Retina (tissue), 1 donor: Measurements from ENCODE around the gene C1QL4.
A peak's percentile ranks its signal among the peaks of the same experiment; 100 is the strongest.
"Not testable (repeated sequence)": the region's sequence is repeated elsewhere in the genome, so short reads cannot be mapped to it uniquely, and the experiment has no call there.

ENCODE experiments used
- DNase-seq: peaks from one replicate; pipeline ENCODE4 v3.0.0-alpha.2; 2016

C1QL4 gene

GRCh38 chr12:49332891-49333371 lies 4.1 kb downstream of the C1QL4 start:
- peak; percentile 33 for DNase-seq

DNA sequence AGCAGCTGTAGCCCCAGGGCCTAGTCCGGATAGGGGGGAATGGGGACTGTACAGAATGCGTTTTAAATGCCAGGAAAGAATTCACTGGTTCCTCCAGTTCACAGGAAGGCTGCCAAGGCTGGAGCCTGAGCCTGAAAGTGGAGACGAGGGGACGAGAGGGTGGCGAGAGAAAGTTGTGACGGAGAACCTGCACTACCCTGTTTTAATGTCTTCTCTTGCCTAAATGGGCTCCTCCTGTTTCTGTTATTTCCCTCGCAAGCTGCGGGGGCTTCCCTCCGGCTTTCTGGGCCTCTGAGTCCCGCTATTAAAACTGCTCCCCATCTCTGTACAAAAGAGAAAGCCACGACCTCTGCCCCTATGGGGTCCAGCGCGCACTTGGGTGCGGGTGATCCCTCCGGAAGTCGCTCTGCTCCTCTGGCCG lies 4.5 kb downstream of the C1QL4 start:
- peak; percentile 34 for DNase-seq

GRCh38 chr12:49331380-49332222 lies 5.4 kb downstream of the C1QL4 start:
- DNase-seq, result peak; percentile 76

DNA sequence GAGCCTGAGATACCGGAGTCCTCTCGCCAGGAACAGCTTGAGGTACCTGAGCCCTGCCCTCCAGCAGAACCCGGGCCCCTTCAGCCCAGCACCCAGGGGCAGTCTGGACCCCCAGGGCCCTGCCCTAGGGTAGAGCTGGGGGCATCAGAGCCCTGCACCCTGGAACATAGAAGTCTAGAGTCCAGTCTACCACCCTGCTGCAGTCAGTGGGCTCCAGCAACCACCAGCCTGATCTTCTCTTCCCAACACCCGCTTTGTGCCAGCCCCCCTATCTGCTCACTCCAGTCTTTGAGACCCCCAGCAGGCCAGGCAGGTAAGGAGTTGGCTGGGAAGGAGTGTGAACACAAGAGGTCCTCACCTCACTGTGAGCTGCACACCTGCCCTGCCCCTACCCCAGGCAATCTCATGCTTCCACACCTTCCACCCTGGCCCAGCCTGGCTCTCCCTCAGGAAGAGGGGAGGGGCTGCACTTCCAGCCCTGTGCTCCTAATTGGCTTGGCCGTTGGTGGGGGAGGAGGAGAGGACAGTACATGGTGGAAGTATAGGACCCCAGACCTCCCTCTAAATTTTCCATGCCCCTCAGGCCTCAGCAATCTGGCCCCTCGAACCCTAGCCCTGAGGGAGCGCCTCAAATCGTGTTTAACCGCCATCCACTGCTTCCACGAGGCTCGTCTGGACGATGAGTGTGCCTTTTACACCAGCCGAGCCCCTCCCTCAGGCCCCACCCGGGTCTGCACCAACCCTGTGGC lies 6.2 kb downstream of the C1QL4 start:
- no peak for DNase-seq

DNA sequence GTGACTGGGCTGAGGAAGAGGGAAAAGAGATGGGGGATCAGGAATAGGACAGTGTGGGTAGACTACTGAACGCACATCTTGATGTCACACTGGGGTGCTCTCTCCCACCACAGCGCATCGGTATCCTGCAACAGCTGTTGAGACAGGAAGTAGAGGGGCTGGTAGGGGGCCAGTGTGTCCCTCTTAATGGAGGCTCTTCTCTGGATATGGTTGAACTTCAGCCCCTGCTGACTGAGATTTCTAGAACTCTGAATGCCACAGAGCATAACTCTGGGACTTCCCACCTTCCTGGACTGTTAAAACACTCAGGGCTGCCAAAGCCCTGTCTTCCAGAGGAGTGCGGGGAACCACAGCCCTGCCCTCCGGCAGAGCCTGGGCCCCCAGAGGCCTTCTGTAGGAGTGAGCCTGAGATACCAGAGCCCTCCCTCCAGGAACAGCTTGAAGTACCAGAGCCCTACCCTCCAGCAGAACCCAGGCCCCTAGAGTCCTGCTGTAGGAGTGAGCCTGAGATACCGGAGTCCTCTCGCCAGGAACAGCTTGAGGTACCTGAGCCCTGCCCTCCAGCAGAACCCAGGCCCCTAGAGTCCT lies 6.9 kb downstream of the C1QL4 start:
- no peak for DNase-seq

GRCh38 chr12:49328816-49329215 lies 8.2 kb downstream of the C1QL4 start:
- no peak for DNase-seq

GRCh38 chr12:49327887-49328286 lies 9.1 kb downstream of the C1QL4 start:
- no peak for DNase-seq

GRCh38 chr12:49327368-49327767 lies 9.6 kb downstream of the C1QL4 start:
- DNase-seq, result no peak

DNA sequence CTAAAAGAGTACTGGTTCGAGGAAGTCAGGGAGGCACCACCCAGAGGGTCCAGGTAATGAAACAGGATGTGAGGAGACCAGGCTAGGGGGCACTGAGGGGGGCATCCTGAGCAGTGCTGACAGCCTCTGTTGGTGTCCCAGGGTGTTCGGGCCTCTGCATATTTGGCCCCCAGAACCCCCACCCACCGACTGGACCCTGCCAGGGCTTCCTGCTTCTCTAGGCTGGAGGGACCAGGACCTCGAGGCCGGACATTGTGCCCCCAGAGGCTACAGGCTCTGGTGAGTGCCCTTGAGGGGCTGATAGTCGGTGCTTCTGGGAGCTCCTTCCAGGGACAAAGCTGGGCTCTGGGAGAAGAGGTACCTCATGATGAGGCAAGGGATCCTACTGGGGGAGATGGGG lies 11.4 kb downstream of the C1QL4 start:
- DNase-seq, result no peak

- DNase-seq, result no peak
Observed at GRCh38 chr12:49323524-49324097, 13.4 kb downstream of the C1QL4 start.

- peak; percentile 97 for DNase-seq
Observed at GRCh38 chr12:49322708-49323523, 14.1 kb downstream of the C1QL4 start, which contains the start of gene TROAP. Gene TROAP (plus strand): TSS chr12:49323255. CDS start chr12:49323609, 354 bp downstream.

DNA sequence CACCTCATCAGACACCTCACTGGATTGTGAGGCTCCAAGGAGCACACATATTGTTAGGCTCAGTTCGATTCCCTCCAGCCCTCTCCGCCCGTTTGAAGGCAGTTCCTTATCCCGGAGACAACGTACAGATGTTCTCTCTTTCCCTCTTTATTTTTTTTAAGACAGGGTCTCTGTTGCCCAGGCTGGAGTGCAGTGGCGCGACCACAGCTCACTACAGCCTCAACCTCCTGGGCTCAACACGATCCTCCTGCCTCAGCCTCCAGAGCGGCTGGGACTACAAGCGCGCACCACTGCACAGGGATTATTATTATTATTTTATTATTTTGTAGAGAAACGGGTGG lies 14.7 kb downstream of the C1QL4 start:
- DNase-seq, result no peak

DNA sequence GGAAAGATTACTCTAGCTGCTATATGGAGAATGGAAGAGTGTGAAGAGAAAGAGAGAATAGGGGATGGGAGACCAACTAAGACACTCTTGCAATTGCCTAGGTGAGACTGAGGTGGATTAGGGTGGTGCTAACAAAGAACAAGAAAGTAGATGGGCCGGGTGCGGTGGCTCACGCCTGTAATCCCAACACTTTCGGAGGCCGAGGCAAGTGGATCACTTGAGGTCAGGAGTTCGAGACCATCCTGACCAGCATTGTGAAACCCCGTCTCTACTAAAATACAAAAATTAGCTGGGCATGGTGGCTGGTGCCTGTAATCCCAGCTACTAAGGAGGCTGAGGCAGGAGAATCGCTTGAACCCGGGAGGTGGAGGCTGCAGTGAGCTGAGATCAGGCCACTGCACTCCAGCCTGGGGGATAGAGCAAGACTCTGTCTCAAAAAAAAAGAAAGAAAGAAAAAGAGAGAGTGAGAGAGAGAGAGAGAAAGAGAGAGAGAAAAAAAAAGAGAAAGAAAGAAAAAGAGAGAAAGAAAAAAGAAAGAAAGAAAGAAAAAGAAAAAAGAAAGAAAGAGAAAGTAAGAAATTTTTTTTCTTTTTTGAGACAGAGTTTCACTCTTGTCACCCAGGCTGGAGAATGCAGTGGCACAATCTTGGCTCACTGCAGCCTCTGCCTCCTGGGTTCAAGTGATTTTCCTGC lies 16.4 kb downstream of the C1QL4 start:
- not testable (repeated sequence) for DNase-seq

GRCh38 chr12:49317118-49317517 lies 19.9 kb downstream of the C1QL4 start:
- not testable (repeated sequence) for DNase-seq

DNA sequence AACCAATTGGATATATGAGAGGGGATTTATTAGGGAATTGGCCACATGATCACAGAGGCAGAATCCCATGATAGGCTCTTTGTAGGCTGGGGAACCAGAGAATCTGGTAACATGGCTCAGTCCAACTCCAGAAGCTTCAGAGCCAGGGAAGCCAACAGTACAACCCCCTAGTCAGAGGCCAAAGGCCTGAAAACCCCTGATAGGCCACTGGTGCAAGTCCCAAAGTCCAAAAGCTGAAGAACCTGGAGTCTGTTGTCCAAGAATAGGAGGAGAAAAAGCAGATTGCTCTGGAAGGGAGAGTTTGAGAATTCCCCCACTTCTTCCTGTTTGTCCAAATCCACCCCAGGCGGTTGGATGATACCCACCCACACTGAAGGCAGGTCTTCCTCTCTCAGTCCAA lies 22.2 kb downstream of the C1QL4 start:
- DNase-seq, result no peak

DNA sequence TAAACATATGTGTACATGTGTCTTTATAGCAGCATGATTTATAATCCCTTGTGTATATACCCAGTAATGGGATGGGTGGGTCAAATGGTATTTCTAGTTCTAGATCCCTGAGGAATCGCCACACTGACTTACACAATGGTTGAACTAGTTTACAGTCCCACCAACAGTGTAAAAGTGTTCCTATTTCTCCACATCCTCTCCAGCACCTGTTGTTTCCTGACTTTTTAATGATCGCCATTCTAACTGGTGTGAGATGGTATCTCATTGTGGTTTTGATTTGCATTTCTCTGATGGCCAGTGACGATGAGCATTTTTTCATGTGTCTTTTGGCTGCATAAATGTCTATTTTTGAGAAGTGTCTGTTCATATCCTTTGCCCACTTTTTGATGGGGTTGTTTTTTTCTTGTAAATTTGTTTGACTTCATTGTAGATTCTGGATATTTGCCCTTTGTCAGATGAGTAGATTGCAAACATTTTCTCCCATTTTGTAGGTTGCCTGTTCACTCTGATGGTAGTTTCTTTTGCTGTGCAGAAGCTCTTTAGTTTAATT lies 26.5 kb downstream of the C1QL4 start:
- not testable (repeated sequence) for DNase-seq

DNA sequence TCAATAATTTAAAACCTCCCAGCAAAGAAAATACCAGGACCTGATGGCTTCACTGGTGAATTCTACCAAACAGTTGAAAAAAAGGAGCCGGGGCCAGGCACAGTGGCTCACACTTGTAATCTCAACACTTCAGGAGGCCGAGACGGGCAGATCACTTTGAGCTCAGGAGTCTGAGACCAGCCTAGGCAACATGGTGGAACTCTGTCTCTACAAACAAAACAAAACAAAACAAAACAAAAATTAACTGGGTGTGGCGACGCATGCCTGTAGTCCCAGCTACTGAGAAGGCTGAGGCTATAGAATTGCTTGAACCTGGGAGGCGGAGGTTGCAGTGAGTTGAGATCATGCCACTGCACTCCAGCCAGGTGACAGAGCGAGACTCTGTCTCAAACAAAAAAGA lies 27.6 kb downstream of the C1QL4 start:
- DNase-seq, result no peak

DNA sequence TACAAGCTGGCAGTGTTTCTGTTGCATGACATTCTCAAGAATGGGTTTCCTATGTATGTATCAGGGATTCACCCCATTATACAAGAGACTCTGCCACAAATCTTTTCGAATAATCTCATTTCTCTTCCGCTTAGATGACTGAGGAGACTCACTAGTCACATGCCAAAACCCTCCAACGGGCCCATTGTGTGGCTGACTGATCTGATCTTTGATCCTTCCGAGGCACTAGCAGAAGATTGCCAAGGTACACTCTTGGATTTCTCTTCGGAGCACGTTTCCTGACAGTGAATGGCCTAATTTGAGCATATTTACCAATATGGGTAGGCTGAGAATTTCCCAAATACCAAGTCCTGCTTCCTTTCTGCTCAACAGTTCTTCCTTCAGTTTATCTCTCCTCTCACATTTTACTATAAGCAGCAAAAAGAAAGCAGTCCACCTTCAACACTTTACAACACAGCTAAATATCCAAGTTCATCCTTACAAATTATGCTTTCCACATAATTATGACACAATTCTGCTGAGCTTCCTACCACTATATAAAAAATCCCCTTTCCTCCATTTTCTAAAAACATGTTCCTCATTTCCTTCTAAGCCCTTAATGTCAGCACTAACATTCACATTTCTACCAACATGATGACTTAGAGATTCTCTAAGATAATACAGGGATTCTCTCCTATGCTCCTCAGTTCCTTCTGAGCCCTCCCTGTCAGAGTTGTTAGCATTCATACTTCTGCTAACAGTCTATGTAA lies 31.1 kb downstream of the C1QL4 start:
- DNase-seq, result no peak

DNA sequence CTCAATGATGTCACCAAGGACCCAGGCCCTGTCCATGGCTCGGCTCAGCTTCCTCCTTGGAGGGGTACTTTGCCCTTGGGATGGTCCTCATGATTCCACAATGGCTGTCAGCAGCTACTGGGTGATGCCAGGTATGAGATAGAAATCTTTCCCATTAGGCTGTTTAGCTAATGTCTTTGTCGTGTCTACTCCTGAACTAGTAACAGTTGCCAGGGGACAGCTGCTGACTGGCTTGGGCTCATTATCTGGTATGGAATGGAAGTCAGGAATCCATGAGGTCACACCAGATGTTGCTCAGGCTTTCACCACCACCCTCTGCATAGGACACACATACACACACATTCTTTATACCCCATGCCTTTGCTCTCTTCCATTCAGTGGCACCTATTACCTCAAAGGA lies 32.8 kb downstream of the C1QL4 start:
- DNase-seq, result no peak

- DNase-seq, result no peak
Observed at GRCh38 chr12:49301760-49302159, 35.2 kb downstream of the C1QL4 start.

DNA sequence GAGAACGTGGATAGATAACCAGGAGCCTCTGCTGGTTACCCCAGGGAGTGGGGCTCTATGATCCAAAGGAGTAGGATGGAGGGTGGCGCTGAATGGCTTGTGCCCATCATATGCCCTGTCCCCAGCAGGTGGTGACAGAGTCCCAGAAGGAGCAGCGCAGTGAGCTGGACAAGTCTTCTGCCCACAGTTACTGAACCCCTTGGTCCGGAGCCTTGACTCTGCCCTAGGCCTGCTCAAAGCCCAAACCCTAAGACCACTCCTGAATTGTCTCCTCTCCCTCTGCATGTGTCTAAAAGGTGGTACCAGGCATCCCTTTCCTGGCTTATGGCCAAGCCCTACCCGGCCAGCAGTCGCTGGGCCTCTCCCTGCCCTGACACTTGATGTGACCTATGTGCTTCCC lies 38.8 kb downstream of the C1QL4 start:
- DNase-seq, result no peak
